Measurements from ENCODE around the gene PHKG1. TPM values are rescaled to one million over a fixed set of nuclear protein-coding genes. Genes with fewer than 3 reads are reported as not detected.
"Not testable (repeated sequence)": the region's sequence is repeated elsewhere in the genome, so short reads cannot be mapped to it uniquely, and the experiment has no call there.

PHKG1 gene
- total RNA-seq, 1 experiment from 2014 or later, result 3.9 TPM

DNA sequence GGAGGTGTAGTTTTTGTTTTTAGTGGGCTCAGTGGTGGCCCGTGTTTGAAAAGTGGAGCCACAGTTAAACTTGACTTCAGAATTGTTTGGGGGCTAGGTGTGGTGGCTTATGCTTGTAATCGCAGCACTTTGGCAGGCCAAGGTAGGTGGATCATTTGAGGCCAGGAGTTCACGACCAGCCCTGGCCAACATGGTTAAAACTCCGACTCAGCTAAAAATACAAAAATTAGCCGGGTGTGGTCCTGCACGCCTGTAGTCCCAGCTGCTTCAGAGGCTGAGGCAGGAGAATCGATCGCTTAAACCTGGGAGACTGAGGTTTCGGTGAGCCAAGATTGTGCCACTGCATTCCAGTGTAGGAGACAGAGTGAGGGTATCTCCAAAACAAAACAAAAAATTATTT lies 39.4 kb downstream of the PHKG1 start:
- H3K36me3 ChIP-seq (ENCODE audit: low read depth), result peaks cover 58% of the 10 kb centered on the region
- H3K9me3 ChIP-seq (ENCODE audit: insufficient read depth, low read depth), result no peaks in the 10 kb centered on the region
- CTCF ChIA-PET, result no interaction called here
- POLR2A ChIA-PET (ENCODE audit: unreplicated experiment), result no interaction called here
- no peak overlapping the region for H2AFZ ChIP-seq
- H3K27ac ChIP-seq, result peak overlapping the region; percentile 40
- peak overlapping the region; percentile 97 for H3K4me3 ChIP-seq
- BruUV-seq (replicated peaks), result no TSS peak
- no peak for DNase-seq
- TF ChIP-seq EZH2 (IDR thresholded peaks at IDR 0.05; ENCODE audit: low read depth), result no peak
- TF ChIP-seq, protein P1, sequence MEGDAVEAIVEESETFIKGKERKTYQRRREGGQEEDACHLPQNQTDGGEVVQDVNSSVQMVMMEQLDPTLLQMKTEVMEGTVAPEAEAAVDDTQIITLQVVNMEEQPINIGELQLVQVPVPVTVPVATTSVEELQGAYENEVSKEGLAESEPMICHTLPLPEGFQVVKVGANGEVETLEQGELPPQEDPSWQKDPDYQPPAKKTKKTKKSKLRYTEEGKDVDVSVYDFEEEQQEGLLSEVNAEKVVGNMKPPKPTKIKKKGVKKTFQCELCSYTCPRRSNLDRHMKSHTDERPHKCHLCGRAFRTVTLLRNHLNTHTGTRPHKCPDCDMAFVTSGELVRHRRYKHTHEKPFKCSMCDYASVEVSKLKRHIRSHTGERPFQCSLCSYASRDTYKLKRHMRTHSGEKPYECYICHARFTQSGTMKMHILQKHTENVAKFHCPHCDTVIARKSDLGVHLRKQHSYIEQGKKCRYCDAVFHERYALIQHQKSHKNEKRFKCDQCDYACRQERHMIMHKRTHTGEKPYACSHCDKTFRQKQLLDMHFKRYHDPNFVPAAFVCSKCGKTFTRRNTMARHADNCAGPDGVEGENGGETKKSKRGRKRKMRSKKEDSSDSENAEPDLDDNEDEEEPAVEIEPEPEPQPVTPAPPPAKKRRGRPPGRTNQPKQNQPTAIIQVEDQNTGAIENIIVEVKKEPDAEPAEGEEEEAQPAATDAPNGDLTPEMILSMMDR (conservative IDR thresholded peaks at IDR 0.05), result no peak
- peak overlapping the region; percentile 92 for H3K4me2 ChIP-seq
- H3K9me2 ChIP-seq (ENCODE audit: insufficient read depth), result no peaks in the 10 kb centered on the region
- intact Hi-C loops (cut with micrococcal nuclease; ENCODE audit: unreplicated experiment), result loop anchor here (5.0 kb wide), 1 partner anchor 686 kb away; the partner anchor contains the start of gene LANCL2
- H4K20me1 ChIP-seq (ENCODE audit: insufficient read depth), result peaks cover 46% of the 10 kb centered on the region
- H3K79me2 ChIP-seq (ENCODE audit: low read depth), result peaks cover 97% of the 10 kb centered on the region
- no peaks in the 10 kb centered on the region for H3K27me3 ChIP-seq (ENCODE audit: insufficient read depth, low read depth)
- H3K4me1 ChIP-seq (replicated peaks; ENCODE audit: insufficient read depth), result peaks cover 43% of the 10 kb centered on the region
- peaks cover 71% of the 10 kb centered on the region for H3F3A ChIP-seq (ENCODE audit: insufficient read depth, low read depth)

DNA sequence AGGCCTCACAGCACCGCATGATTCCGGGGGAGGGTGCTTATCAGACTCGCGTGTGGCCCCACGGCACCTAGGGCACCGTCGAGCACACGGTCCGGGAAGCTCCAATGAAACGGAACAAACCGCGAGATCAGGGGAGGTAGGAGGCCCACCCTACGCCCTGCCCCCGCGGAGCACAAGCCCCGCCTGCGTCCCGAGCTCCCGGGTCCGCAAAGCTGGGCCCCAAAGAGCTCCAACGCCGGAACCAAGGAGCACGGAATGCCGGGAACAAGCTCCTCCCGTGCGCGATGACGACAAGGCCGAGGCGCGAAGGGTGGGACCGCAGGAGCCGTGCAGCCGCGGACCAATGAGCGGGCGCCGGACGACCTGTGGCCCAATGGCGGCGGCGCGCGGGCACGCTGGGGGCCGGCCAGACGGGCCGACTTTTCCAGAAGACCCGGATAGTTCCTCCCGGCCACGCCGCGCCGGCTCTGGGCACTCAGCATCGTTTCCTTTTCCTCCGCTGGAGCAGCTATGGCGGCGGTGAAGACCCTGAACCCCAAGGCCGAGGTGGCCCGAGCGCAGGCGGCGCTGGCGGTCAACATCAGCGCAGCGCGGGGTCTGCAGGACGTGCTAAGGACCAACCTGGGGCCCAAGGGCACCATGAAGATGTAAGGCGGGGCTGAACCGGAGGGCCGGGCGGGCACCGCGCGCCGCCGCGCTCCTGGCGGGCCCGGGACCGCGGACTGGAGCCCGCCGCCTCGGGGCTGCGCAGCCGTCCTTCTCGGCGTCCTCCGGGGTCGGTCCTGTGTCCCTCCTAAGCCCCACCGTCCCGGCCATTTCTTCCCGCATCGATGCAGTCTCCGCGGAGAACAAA lies 41.2 kb downstream of the PHKG1 start, which contains the start of the genes CCT6A and PSPH:
TSS of gene CCT6A (plus strand) at position 427 of the 853 bp plus-strand sequence. CDS start at position 511, 84 bp downstream.
TSS of gene PSPH (minus strand) at position 106 of the 853 bp plus-strand sequence. CDS start 30,232 bp downstream, outside the sequence.
- H3K4me1 ChIP-seq (replicated peaks; ENCODE audit: insufficient read depth), result peaks cover 40% of the 10 kb centered on the region
- TF ChIP-seq, protein P1 (conservative IDR thresholded peaks at IDR 0.05), result no peak
- TF ChIP-seq EZH2 (IDR thresholded peaks at IDR 0.05; ENCODE audit: low read depth), result no peak
- H3K36me3 ChIP-seq (ENCODE audit: low read depth), result peaks cover 47% of the 10 kb centered on the region
- H3F3A ChIP-seq (ENCODE audit: insufficient read depth, low read depth), result peaks cover 62% of the 10 kb centered on the region
- H3K79me2 ChIP-seq (ENCODE audit: low read depth), result peaks cover 97% of the 10 kb centered on the region
- DNase-seq, result peak; percentile 100
- H4K20me1 ChIP-seq (ENCODE audit: insufficient read depth), result peaks cover 47% of the 10 kb centered on the region
- POLR2A ChIA-PET (ENCODE audit: unreplicated experiment), result interaction anchor here (0.5 to 1.2 kb wide), 23 partner anchors 8 to 1292 kb away, joined by 3 to 63 read pairs (median 6); partner anchors contain the start of genes CHCHD2, NIPSNAP2, SEC61G and SUMF2
- H3K4me3 ChIP-seq, result peak within 1 kb of the TSS; percentile 97
- CTCF ChIA-PET, result interaction anchor here (0.5 to 1.1 kb wide), 5 partner anchors 11 to 95 kb away, joined by 3 to 6 read pairs (median 4); no protein-coding TSS in a partner anchor
- no TSS peak for BruUV-seq (replicated peaks)
- H3K4me2 ChIP-seq, result peak within 1 kb of the TSS; percentile 92
- H3K27me3 ChIP-seq (ENCODE audit: insufficient read depth, low read depth), result no peaks in the 10 kb centered on the region
- peak within 1 kb of the TSS; percentile 78 for H3K27ac ChIP-seq
- H3K9me2 ChIP-seq (ENCODE audit: insufficient read depth), result no peaks in the 10 kb centered on the region
- peak within 1 kb of the TSS; percentile 89 for H2AFZ ChIP-seq
- no peaks in the 10 kb centered on the region for H3K9me3 ChIP-seq (ENCODE audit: insufficient read depth, low read depth)
- intact Hi-C loops (cut with micrococcal nuclease; ENCODE audit: unreplicated experiment), result loop anchor here (1.0 to 5.0 kb wide), 3 partner anchors 13 to 684 kb away; partner anchors contain the start of genes LANCL2, NIPSNAP2 and SUMF2

DNA sequence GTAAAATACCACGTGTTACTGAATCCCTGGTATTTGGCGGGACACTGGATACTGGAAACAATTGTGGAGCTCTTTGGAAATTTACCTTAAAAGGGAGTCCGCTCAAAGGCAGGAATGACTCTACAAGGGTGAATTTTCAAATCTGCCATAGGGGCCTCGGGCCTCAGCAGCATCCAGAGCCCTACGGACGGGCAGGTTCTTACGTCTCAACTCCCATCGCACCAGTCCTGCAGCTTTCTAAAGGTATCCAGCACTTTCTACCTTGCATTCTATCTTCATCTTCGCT lies 41.8 kb downstream of the PHKG1 start:
- H4K20me1 ChIP-seq (ENCODE audit: insufficient read depth), result peaks cover 41% of the 10 kb centered on the region
- peaks cover 40% of the 10 kb centered on the region for H3K4me1 ChIP-seq (replicated peaks; ENCODE audit: insufficient read depth)
- intact Hi-C loops (cut with micrococcal nuclease; ENCODE audit: unreplicated experiment), result loop anchor here (1.0 to 5.0 kb wide), 3 partner anchors 13 to 684 kb away; partner anchors contain the start of genes LANCL2, NIPSNAP2 and SUMF2
- peak overlapping the region; percentile 78 for H3K27ac ChIP-seq
- H3K79me2 ChIP-seq (ENCODE audit: low read depth), result peaks cover 97% of the 10 kb centered on the region
- peaks cover 56% of the 10 kb centered on the region for H3F3A ChIP-seq (ENCODE audit: insufficient read depth, low read depth)
- ChIA-PET CTCF (interaction anchor here (0.5 to 1.1 kb wide), 5 partner anchors 12 to 95 kb away, joined by 3 to 6 read pairs (median 4); no protein-coding TSS in a partner anchor), POLR2A (ENCODE audit: unreplicated experiment) (interaction anchor here (0.5 to 1.2 kb wide), 22 partner anchors 8 to 1292 kb away, joined by 3 to 63 read pairs (median 6); partner anchors contain the start of genes CHCHD2, NIPSNAP2, SEC61G and SUMF2)
- peak overlapping the region; percentile 89 for H2AFZ ChIP-seq
- peaks cover 42% of the 10 kb centered on the region for H3K36me3 ChIP-seq (ENCODE audit: low read depth)
- no peaks in the 10 kb centered on the region for H3K9me2 ChIP-seq (ENCODE audit: insufficient read depth)
- H3K27me3 ChIP-seq (ENCODE audit: insufficient read depth, low read depth), result no peaks in the 10 kb centered on the region
- peak overlapping the region; percentile 97 for H3K4me3 ChIP-seq
- peak overlapping the region; percentile 78 for H3K4me2 ChIP-seq
- TF ChIP-seq, protein P1 (conservative IDR thresholded peaks at IDR 0.05), result no peak
- TF ChIP-seq EZH2 (IDR thresholded peaks at IDR 0.05; ENCODE audit: low read depth), result no peak
- TSS peak; percentile 83 for BruUV-seq (replicated peaks)
- no peak for DNase-seq
- H3K9me3 ChIP-seq (ENCODE audit: insufficient read depth, low read depth), result no peaks in the 10 kb centered on the region

DNA sequence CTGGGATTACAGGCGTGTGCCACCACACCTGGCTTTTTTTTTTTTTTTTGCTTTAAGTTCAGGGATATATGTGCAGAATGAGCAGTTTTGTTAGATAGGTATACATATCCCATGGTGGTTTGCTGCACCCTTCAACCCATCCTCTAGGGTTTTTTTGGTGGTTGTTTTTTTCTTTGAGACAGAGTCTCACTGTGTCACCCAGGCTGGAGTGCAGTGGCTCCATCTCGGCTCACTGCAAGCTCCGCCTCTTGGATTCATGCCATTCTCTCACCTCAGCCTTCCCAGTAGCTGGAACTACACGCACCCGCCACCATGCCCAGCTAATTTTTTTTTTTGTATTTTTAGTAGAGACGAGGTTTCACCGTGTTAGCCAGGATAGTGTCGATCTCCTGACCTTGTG lies 44.0 kb downstream of the PHKG1 start:
- CTCF ChIA-PET, result interaction anchor here (0.6 kb wide), 1 partner anchor 17 kb away, joined by 5 read pairs; no protein-coding TSS in a partner anchor
- H3K27me3 ChIP-seq (ENCODE audit: insufficient read depth, low read depth); H3K9me3 ChIP-seq (ENCODE audit: insufficient read depth, low read depth); intact Hi-C loops (cut with micrococcal nuclease; ENCODE audit: unreplicated experiment); POLR2A ChIA-PET (ENCODE audit: unreplicated experiment); H3K27ac ChIP-seq; H3K4me3 ChIP-seq; H3K9me2 ChIP-seq (ENCODE audit: insufficient read depth); BruUV-seq (replicated peaks); H2AFZ ChIP-seq: not testable (repeated sequence)
- Histone ChIP-seq H3K36me3 (ENCODE audit: low read depth) (peaks cover 20% of the 10 kb centered on the region), H3K4me1 (replicated peaks; ENCODE audit: insufficient read depth) (peaks cover 26% of the 10 kb centered on the region), H3F3A (ENCODE audit: insufficient read depth, low read depth) (peaks cover 35% of the 10 kb centered on the region; the same call in 1 of the 2 replicates), H3K4me2 (peak overlapping the region; percentile 78; the same call in 1 of the 2 replicates), H4K20me1 (ENCODE audit: insufficient read depth) (peaks cover 24% of the 10 kb centered on the region; the same call in 1 of the 2 replicates), H3K79me2 (ENCODE audit: low read depth) (peaks cover 95% of the 10 kb centered on the region)
- peak in 1 of 2 experiments; percentile 58 for DNase-seq

All from PC-9 (cell line).